Measurements from ENCODE around the gene FKBP5. TPM values are rescaled to one million over a fixed set of nuclear protein-coding genes. Genes with fewer than 3 reads are reported as not detected.

Gene FKBP5
- total and polyA plus RNA-seq, 9 of the 15 experiments (the other 6 are each of a cell fraction or from before 2014, with no cell fraction given): 32.7 to 151 (median 75.0) TPM

DNA sequence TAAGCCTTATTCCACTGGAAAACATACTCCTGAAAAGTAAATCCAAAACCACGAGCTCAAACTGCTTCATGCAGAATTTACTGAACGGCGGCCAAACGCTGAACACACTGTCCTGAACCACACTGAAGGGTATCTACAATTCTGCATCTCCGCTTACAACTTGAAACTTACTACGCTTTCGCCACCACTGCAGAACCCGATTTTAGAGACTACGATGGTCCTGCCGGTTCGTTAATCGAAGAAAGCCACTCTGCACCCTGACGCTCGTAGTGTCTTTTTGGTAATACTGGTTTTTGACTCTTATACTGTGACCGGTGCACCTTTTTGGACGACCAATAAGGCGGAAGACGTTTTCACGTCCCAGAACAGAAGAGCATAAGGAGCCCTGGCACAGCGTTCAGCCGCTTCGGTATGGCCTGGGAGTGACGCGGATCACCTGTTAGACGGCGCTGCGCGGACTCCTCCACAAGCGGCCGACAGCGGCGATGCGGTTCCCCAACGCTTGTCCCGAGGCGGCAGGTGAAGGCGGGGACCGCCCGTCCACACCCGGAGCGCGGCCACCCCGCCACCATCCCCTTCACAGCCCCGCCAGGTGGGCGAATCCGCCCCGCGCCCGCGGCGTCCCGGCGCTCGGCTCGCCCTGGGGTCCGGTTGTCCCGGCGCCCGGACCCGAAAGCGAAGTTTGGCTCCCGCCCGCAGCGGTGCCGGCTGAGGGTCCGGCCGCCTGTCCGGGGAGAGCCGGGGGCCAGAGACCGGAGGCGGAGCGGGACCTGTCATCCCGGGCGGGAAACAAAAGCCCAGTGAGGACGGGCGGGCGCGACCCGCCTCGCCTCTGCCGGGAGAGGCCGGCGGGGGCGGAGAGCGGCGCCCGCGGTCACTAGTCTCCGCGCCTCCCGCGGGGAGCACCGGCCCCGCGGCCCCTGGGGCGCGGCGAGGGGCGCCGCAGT lies 784 bp downstream of the FKBP5 start (continued):
- TF ChIP-seq ZNF584 (CRISPR knock-in tag; IDR thresholded peaks at IDR 0.05; ENCODE audit: low read depth) (no peak), C11orf30 (IDR thresholded peaks at IDR 0.05; ENCODE audit: low read depth) (no peak), ARNT (IDR thresholded peaks at IDR 0.05) (no peak), PHTF2 (CRISPR knock-in tag; IDR thresholded peaks at IDR 0.05) (no peak), ZNF436 (CRISPR knock-in tag; IDR thresholded peaks at IDR 0.05) (no peak), PTRF (tag; IDR thresholded peaks at IDR 0.05) (no peak), NFRKB (IDR thresholded peaks at IDR 0.05; ENCODE audit: low read depth) (no peak), NCOA1 (IDR thresholded peaks at IDR 0.05; ENCODE audit: low read depth) (no peak), ZNF217 (CRISPR knock-in tag; IDR thresholded peaks at IDR 0.05) (no peak), PHF20 (IDR thresholded peaks at IDR 0.05; ENCODE audit: partially characterized antibody) (peak; percentile 55), KHSRP (IDR thresholded peaks at IDR 0.05) (no peak), TAF7 (tag; IDR thresholded peaks at IDR 0.05) (no peak), RNF2 (IDR thresholded peaks at IDR 0.05) (no peak), SREBF1 (IDR thresholded peaks at IDR 0.05; ENCODE audit: borderline replicate concordance, low read depth, low read length) (no peak), HSF4 (CRISPR knock-in tag; IDR thresholded peaks at IDR 0.05; ENCODE audit: borderline replicate concordance) (no peak), ZNF75A (CRISPR knock-in tag; IDR thresholded peaks at IDR 0.05) (no peak), E2F3 (CRISPR knock-in tag; IDR thresholded peaks at IDR 0.05) (no peak; the same call in 1 of the 2 replicates), PTBP1 (IDR thresholded peaks at IDR 0.05; ENCODE audit: low read depth, low read length) (no peak), GABPB2 (CRISPR knock-in tag; conservative IDR thresholded peaks at IDR 0.05) (no peak)
- TF ChIP-seq, protein P1, sequence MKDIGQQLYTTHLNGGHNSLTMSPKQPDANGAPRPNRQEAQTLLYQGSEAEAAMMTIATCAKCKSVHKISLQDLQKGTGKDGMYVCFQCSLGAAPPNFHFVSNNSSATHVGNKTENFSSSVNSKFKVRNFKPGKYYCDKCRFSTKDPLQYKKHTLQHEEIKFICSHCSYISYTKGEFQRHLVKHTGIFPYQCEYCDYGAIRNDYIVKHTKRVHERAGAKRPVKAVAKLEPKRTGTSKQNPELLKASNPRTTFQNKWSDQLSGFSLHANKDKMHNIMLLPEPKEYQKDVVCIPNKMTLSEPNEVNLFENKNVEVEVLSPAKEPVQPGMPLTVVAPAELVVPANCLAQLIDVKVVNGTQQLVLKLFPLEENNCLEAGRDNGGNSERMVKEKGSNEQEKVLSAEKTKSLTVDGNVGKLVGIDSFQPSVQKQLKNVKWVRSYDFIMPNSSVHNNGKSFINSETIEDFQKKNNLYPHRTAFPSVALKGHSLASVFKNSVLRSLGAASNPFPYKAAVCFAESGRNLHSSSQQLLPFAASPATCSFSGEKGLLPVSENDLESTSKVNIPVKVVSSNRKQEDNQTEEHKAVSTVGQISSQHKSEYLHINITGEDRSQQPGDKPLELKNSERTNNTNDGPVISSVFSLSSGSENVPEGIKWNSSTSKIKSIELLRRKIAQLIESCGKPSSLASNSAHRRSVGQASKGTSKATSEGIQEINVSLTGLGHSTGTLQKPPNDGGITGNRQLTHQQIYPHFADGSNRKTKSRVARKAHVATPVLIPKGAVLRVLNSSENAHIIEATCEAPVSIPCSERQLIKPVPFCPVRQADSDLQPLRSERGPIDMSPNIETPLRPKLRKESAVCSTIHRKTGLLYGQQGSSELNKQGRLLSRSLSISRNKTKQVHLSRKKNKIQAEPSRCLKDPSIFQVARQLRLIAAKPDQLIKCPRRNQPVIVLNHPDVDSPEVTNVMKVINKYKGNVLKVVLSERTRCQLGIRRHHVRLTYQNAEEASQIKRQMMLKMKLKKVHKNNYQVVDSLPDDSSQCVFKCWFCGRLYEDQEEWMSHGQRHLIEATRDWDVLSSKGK (CRISPR knock-in tag; IDR thresholded peaks at IDR 0.05): no peak
- TF ChIP-seq, protein P2, sequence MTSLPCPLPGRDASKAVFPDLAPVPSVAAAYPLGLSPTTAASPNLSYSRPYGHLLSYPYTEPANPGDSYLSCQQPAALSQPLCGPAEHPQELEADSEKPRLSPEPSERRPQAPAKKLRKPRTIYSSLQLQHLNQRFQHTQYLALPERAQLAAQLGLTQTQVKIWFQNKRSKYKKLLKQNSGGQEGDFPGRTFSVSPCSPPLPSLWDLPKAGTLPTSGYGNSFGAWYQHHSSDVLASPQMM (CRISPR knock-in tag; IDR thresholded peaks at IDR 0.05): no peak
- TF ChIP-seq, protein P3, sequence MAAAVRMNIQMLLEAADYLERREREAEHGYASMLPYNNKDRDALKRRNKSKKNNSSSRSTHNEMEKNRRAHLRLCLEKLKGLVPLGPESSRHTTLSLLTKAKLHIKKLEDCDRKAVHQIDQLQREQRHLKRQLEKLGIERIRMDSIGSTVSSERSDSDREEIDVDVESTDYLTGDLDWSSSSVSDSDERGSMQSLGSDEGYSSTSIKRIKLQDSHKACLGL (CRISPR knock-in tag; IDR thresholded peaks at IDR 0.05; ENCODE audit: borderline replicate concordance, poor library complexity, severe bottlenecking): no peak
- TF ChIP-seq, protein P4, sequence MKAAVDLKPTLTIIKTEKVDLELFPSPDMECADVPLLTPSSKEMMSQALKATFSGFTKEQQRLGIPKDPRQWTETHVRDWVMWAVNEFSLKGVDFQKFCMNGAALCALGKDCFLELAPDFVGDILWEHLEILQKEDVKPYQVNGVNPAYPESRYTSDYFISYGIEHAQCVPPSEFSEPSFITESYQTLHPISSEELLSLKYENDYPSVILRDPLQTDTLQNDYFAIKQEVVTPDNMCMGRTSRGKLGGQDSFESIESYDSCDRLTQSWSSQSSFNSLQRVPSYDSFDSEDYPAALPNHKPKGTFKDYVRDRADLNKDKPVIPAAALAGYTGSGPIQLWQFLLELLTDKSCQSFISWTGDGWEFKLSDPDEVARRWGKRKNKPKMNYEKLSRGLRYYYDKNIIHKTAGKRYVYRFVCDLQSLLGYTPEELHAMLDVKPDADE (conservative IDR thresholded peaks at IDR 0.05; ENCODE audit: control insufficient read depth, low read depth, low read length): no peak
